Esophagus squamous epithelium (tissue), 4 donors: ENCODE results near the gene ECSIT.
"Not testable (repeated sequence)": the region's sequence is repeated elsewhere in the genome, so short reads cannot be mapped to it uniquely, and the experiment has no call there.

Experiments
- POLR2A ChIP-seq, 4 donors: fragments of 450-650 bp; IDR thresholded peaks; one replicate each; pipeline ENCODE4 v1.6.1; 2017; ENCODE audit warnings: antibody characterized with exemption in 4 of 4, mild to moderate bottlenecking in 4 of 4, moderate library complexity in 3 of 4
- TF ChIP-seq, protein P1 (sequence below), 6 experiments: fragments of 450-650 bp in 4 of 6; fragments of 200-600 bp in 2 of 6; sonication (generic) in 2 of 6; IDR thresholded peaks; one replicate each; pipeline ENCODE4 v1.5.1; 2016 to 2019; ENCODE audit warnings: antibody characterized with exemption in 6 of 6, mild to moderate bottlenecking in 4 of 6, moderate library complexity in 4 of 6

- TF ChIP-seq POLR2A (IDR thresholded peaks at IDR 0.05), result not testable (repeated sequence)
- TF ChIP-seq, protein P1, sequence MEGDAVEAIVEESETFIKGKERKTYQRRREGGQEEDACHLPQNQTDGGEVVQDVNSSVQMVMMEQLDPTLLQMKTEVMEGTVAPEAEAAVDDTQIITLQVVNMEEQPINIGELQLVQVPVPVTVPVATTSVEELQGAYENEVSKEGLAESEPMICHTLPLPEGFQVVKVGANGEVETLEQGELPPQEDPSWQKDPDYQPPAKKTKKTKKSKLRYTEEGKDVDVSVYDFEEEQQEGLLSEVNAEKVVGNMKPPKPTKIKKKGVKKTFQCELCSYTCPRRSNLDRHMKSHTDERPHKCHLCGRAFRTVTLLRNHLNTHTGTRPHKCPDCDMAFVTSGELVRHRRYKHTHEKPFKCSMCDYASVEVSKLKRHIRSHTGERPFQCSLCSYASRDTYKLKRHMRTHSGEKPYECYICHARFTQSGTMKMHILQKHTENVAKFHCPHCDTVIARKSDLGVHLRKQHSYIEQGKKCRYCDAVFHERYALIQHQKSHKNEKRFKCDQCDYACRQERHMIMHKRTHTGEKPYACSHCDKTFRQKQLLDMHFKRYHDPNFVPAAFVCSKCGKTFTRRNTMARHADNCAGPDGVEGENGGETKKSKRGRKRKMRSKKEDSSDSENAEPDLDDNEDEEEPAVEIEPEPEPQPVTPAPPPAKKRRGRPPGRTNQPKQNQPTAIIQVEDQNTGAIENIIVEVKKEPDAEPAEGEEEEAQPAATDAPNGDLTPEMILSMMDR (IDR thresholded peaks at IDR 0.05), result not testable (repeated sequence)
Measured at GRCh38 chr19:11468266-11468845, 60.6 kb downstream of the ECSIT start.
